WI38 (cell line): Measurements from ENCODE around the gene CCDC154.

ENCODE experiments used
- H3K4me3 ChIP-seq: 2 replicates; pipeline ENCODE4 v1.5.1; 2011; ENCODE audit warnings: low read depth, mild to moderate bottlenecking, control low read depth, low read length
- CTCF ChIP-seq: IDR thresholded peaks from 2 replicates; pipeline ENCODE4 v1.5.1; 2012; ENCODE audit warnings: low read depth, mild to moderate bottlenecking, control low read depth, low read length

CCDC154 gene

GRCh38 chr16:1457489-1458245, 13.3 kb upstream of the CCDC154 start:
- no peak overlapping the region for H3K4me3 ChIP-seq
- no peak for TF ChIP-seq CTCF

GRCh38 chr16:1456951-1457350, 12.6 kb upstream of the CCDC154 start:
- TF ChIP-seq CTCF, result no peak
- no peak overlapping the region for H3K4me3 ChIP-seq

- TF ChIP-seq CTCF, result no peak
Measured at GRCh38 chr16:1455190-1456171, 11.1 kb upstream of the CCDC154 start.

GRCh38 chr16:1454561-1454960, 10.2 kb upstream of the CCDC154 start:
- H3K4me3 ChIP-seq, result no peak overlapping the region
- TF ChIP-seq CTCF, result no peak

More at GRCh38 chr16:1455190-1456171, 11.1 kb upstream of the CCDC154 start:
- H3K4me3 ChIP-seq, result no peak overlapping the region

GRCh38 chr16:1453316-1453715, 9.0 kb upstream of the CCDC154 start:
- H3K4me3 ChIP-seq, result no peak overlapping the region
- TF ChIP-seq CTCF, result no peak

GRCh38 chr16:1452530-1452929, 8.2 kb upstream of the CCDC154 start:
- no peak overlapping the region for H3K4me3 ChIP-seq
- no peak for TF ChIP-seq CTCF
